Stimulated activated CD4-positive, alpha-beta T cell treated with anti-CD3 and anti-CD28 coated beads, Interleukin-2, amount 100 ng/mL, for 48 hours (primary cell): Measurements from ENCODE around the gene ZBED6.
"Not testable (repeated sequence)": the region's sequence is repeated elsewhere in the genome, so short reads cannot be mapped to it uniquely, and the experiment has no call there.

Experiments used
- DNase-seq, 2 donors: peaks; one replicate each; pipeline ENCODE4 v3.0.0-alpha.2; 2020

Gene ZBED6

GRCh38 chr1:203789966-203790365, 5.5 kb upstream of the ZBED6 start:
- DNase-seq, result no peak

- DNase-seq, result no peak
Observed at GRCh38 chr1:203791498-203791897, 3.9 kb upstream of the ZBED6 start.

GRCh38 chr1:203792486-203792885, 2.9 kb upstream of the ZBED6 start:
- DNase-seq, result no peak

- DNase-seq, result not testable (repeated sequence)
Observed at GRCh38 chr1:203793561-203793960, 1.9 kb upstream of the ZBED6 start.

GRCh38 chr1:203794764-203795440, 521 bp upstream of the ZBED6 start:
- DNase-seq, result no peak

- peak in 1 of 2 donors; percentile 20 for DNase-seq
Observed at GRCh38 chr1:203796236-203796605, 798 bp downstream of the ZBED6 start.

GRCh38 chr1:203797216-203797615, 1.8 kb downstream of the ZBED6 start:
- DNase-seq, result no peak

GRCh38 chr1:203797948-203798655, 2.7 kb downstream of the ZBED6 start:
- DNase-seq, result no peak

- DNase-seq, result no peak
Observed at GRCh38 chr1:203799157-203799556, 3.7 kb downstream of the ZBED6 start.

GRCh38 chr1:203799971-203800370, 4.5 kb downstream of the ZBED6 start:
- no peak for DNase-seq

GRCh38 chr1:203805689-203806088, 10.3 kb downstream of the ZBED6 start:
- no peak for DNase-seq

- DNase-seq, result no peak
Observed at GRCh38 chr1:203807196-203807595, 11.8 kb downstream of the ZBED6 start.

GRCh38 chr1:203813581-203814341, 18.3 kb downstream of the ZBED6 start:
- DNase-seq, result no peak

- DNase-seq, result no peak
Observed at GRCh38 chr1:203818399-203818798, 23.0 kb downstream of the ZBED6 start.

- no peak for DNase-seq
Observed at GRCh38 chr1:203823306-203823705, 27.9 kb downstream of the ZBED6 start.

GRCh38 chr1:203826175-203826574, 30.8 kb downstream of the ZBED6 start:
- DNase-seq, result no peak

- DNase-seq, result no peak
Observed at GRCh38 chr1:203828002-203828401, 32.6 kb downstream of the ZBED6 start.

GRCh38 chr1:203828503-203828902, 33.1 kb downstream of the ZBED6 start:
- DNase-seq, result no peak

GRCh38 chr1:203829247-203829646, 33.8 kb downstream of the ZBED6 start:
- DNase-seq, result not testable (repeated sequence)

GRCh38 chr1:203835476-203835875, 40.1 kb downstream of the ZBED6 start:
- no peak for DNase-seq

- DNase-seq, result no peak
Observed at GRCh38 chr1:203839081-203839480, 43.7 kb downstream of the ZBED6 start.

- DNase-seq, result no peak
Observed at GRCh38 chr1:203840208-203840808, 44.9 kb downstream of the ZBED6 start.

GRCh38 chr1:203842559-203842876, 47.1 kb downstream of the ZBED6 start:
- no peak for DNase-seq

- DNase-seq, result no peak
Observed at GRCh38 chr1:203843435-203843834, 48.0 kb downstream of the ZBED6 start.
